Heart left ventricle (tissue), 16 donors: ENCODE measurements around the gene CHRNA3. TPM values are rescaled to one million over a fixed set of nuclear protein-coding genes. Genes with fewer than 3 reads are reported as not detected.

ENCODE experiments used
- ATAC-seq, 4 donors: fragments of 200-7000 bp; cut with Tn5 transposase; one replicate each; pipeline ENCODE4 v1.9.1; 2020 to 2022; ENCODE audit warnings: moderate library complexity in 4 of 4, mild to moderate bottlenecking in 3 of 4, moderate number of reproducible peaks in 1 of 4
- DNase-seq, 5 donors: peaks; one replicate each; pipeline ENCODE4 v3.0.0-alpha.2; 2020
- H3K27ac ChIP-seq, 12 donors: fragments of 200-600 bp; sonication (generic) in 4 of 12; one replicate each; pipeline versions ENCODE4 v1.5.0 to v1.8.0; 2016 to 2022; ENCODE audit warnings: mild to moderate bottlenecking in 2 of 12
- H3K27me3 ChIP-seq, 9 donors: fragments of 200-600 bp; sonication (generic) in 2 of 9; one replicate each; pipeline versions ENCODE4 v1.5.1 to v1.8.0; 2016 to 2022; ENCODE audit warnings: mild to moderate bottlenecking in 3 of 9
- H3K36me3 ChIP-seq, 9 donors: fragments of 200-600 bp; sonication (generic) in 2 of 9; one replicate each; pipeline versions ENCODE4 v1.5.0 to v1.8.0; 2018 to 2022; ENCODE audit warnings: mild to moderate bottlenecking in 2 of 9
- H3K4me1 ChIP-seq, 12 donors: fragments of 200-600 bp; sonication (generic) in 4 of 12; one replicate each; pipeline versions ENCODE4 v1.5.0 to v1.8.0; 2016 to 2022; ENCODE audit warnings: mild to moderate bottlenecking in 3 of 12
- H3K4me3 ChIP-seq, 12 donors: fragments of 200-600 bp; sonication (generic) in 4 of 12; one replicate each; pipeline versions ENCODE4 v1.5.0 to v1.8.0; 2017 to 2022; ENCODE audit warnings: mild to moderate bottlenecking in 9 of 12, moderate library complexity in 4 of 12
- H3K9me3 ChIP-seq, 12 donors: fragments of 200-600 bp; sonication (generic) in 4 of 12; one replicate each; pipeline versions ENCODE4 v1.5.0 to v1.8.0; 2016 to 2022; ENCODE audit warnings: mild to moderate bottlenecking in 1 of 12
- POLR2A ChIP-seq, 2 donors: fragments of 450-650 bp; IDR thresholded peaks; one replicate each; pipeline ENCODE4 v1.6.1; 2017; ENCODE audit warnings: antibody characterized with exemption in 2 of 2, mild to moderate bottlenecking in 2 of 2, moderate library complexity in 2 of 2
- WGBS, 4 donors: extraction: QIAGEN DNeasy Blood & Tissue Kit in 2 of 4; methylation state at CpG; one replicate each; pipeline versions ENCODE4 v1.1.5 to v1.1.7; 2013 to 2018; 5-methylcytosine and 5-hydroxymethylcytosine counted together
- intact Hi-C, 10 donors: fragments of 100-400 bp; cut with DNase I; formaldehyde crosslinking; loops; one replicate each; pipeline versions ENCODE4 v1.11.1 to v1.14.2; 2022
- polyA plus RNA-seq, 2 donors: library from polyadenylated mRNA; stranded (reverse); fragments of 200-250 nt; gene quantifications; one replicate each; pipeline ENCODE4 v1.2.3, GENCODE V29; 2013
- total RNA-seq, 9 donors: library from RNA; depleted of rRNA in 2 of 9; stranded (reverse); fragments of >200 nt in 2 of 9; fragmentation: NEBNext Ultra II Directional in 3 of 9; extraction: Animal tissue kit (Norgen Biotek cat#: 25700) in 3 of 9; gene quantifications; one replicate each; pipeline versions ENCODE4 v1.1.0 to v1.2.4, GENCODE V29; 2016 to 2023
- TF ChIP-seq, protein P1 (sequence below), 12 donors: fragments of 200-600 bp; sonication (generic) in 4 of 12; IDR thresholded peaks; one replicate each; pipeline versions ENCODE4 v1.5.0 to v1.8.0; 2018 to 2022; ENCODE audit warnings: antibody characterized with exemption in 12 of 12, mild to moderate bottlenecking in 5 of 12
- donor health status: ischemic (EF 13 %, LVEDD 7.1; RV severe dilation, severe dysfunction).
- donor health status: healthy with polysubstance abuse.
- donor health status: DM: no; HTN: yes; CAD: no.
- donor health status: DM: no; HTN: no; CAD: no.
- donor health status: ischemic (EF 25% LVEDD 6.9; RV normal size, moderate dysfunction).
- donor health status: ischemic (EF 25% LVEDD 5.7; RV mildly dilated, moderate dysfunction).
- donor health status: healthy.
- donor health status: DM: yes; HTN: yes; CAD: no.
- donor health status: ischemic (EF 35%, LVEDD 5.7; RV mildly dilated, moderate dysfunction).
- donor health status: nonischemic (EF 11% LVEDD 7.7; RV severe dilation, severe dysfunction).
- donor health status: DM: yes; HTN: yes; CAD: no.
- donor health status: PGD.
- donor health status: ischemic (EF 29% LVEDD 5.4; RV normal size, mild dysfunction).
- donor health status: nonischemic (EF 23%, LVEDD 6.1; RV moderate dilation, normal function).

Gene CHRNA3
- total and polyA plus RNA-seq, 11 donors: 0.06 to 6.9 (median 0.30) TPM; not detected in 4

DNA sequence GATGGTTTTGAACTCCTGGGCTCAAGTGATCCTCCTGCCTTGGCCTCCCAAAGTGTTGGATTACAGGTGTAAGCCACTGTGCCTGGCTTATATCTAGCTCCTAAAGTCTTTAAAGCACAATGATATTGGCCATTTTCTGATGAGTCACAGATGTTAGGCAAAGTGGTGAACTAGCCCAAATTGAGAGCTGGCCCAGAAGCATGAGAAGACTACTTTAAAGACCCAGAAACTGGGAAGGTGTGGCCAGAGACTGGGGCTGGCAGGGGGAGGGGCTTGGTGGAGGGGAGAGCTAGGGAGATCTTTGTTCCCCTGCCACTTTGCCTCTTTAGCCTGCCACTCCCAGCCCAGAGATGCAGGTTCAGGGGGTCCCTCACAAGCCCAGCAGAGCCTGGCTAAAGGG is 21.6 kb downstream of the CHRNA3 start:
- Histone ChIP-seq H3K27ac (no peak overlapping the region), H3K4me3 (no peak overlapping the region), H3K36me3 (no peaks in the 10 kb centered on the region), H3K27me3 (no peaks in the 10 kb centered on the region), H3K9me3 (no peaks in the 10 kb centered on the region), H3K4me1 (no peaks in the 10 kb centered on the region)
- no peak for ATAC-seq
- intact Hi-C loops: no loop called here
- no peak for TF ChIP-seq POLR2A (IDR thresholded peaks at IDR 0.05)
- TF ChIP-seq, protein P1, sequence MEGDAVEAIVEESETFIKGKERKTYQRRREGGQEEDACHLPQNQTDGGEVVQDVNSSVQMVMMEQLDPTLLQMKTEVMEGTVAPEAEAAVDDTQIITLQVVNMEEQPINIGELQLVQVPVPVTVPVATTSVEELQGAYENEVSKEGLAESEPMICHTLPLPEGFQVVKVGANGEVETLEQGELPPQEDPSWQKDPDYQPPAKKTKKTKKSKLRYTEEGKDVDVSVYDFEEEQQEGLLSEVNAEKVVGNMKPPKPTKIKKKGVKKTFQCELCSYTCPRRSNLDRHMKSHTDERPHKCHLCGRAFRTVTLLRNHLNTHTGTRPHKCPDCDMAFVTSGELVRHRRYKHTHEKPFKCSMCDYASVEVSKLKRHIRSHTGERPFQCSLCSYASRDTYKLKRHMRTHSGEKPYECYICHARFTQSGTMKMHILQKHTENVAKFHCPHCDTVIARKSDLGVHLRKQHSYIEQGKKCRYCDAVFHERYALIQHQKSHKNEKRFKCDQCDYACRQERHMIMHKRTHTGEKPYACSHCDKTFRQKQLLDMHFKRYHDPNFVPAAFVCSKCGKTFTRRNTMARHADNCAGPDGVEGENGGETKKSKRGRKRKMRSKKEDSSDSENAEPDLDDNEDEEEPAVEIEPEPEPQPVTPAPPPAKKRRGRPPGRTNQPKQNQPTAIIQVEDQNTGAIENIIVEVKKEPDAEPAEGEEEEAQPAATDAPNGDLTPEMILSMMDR (IDR thresholded peaks at IDR 0.05): no peak
- no peak for DNase-seq

DNA sequence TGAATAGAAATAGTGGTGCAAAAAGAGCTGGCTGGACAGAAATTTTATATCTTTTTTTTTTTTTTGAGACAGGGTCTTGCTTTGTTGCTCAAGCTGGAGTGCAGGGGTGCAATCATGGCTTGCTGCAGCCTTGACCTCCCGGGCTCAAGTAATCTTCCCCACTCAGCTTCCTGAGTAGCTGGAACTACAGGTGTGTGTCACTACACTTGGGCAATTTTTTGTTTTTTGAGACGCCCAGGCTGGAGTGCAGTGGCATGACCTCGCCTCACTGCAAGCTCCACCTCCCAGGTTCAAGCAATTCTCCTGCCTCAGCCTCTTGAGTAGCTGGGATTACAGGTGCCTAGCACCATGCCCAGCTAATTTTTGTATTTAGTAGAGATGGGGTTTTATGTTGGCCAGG is 22.4 kb downstream of the CHRNA3 start:
- H3K36me3 ChIP-seq: no peaks in the 10 kb centered on the region
- no peak for ATAC-seq
- no peak for TF ChIP-seq POLR2A (IDR thresholded peaks at IDR 0.05)
- TF ChIP-seq, protein P1 (IDR thresholded peaks at IDR 0.05): no peak

DNA sequence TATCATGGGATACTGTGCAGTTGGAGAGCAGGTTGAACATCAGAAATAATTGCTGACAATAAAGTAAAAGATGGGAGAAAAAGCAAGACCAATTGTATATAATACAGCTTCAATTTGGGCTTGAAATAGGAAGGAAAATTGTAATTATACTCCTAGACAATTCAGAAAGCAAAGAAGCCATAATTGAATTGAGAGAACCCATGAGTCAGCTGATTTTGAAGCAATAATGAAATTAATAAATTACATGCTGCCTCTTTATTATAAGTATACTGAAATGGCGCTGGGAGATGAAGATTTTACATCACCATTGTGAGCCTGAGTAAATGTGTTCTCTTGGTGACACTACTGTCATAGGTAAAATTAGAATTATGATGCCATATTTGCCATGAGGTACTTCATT is 23.2 kb downstream of the CHRNA3 start:
- no peaks in the 10 kb centered on the region for H3K27me3 ChIP-seq
- no peaks in the 10 kb centered on the region for H3K9me3 ChIP-seq
- H3K4me3 ChIP-seq: no peak overlapping the region
- H3K27ac ChIP-seq: no peak overlapping the region
- DNase-seq: no peak
- no peaks in the 10 kb centered on the region for H3K4me1 ChIP-seq
- H3K36me3 ChIP-seq: no peaks in the 10 kb centered on the region
- no peak for ATAC-seq
- intact Hi-C loops: no loop called here
- TF ChIP-seq POLR2A (IDR thresholded peaks at IDR 0.05): no peak
- TF ChIP-seq, protein P1 (IDR thresholded peaks at IDR 0.05): no peak
- WGBS, 4 donors: 93 to 98% (median 97%) methylated on average over 1 of the region's 1 CpG

More for the DNA sequence above, 22.4 kb downstream of the CHRNA3 start:
- H3K4me3 ChIP-seq: no peak overlapping the region
- 76 to 90% (median 81%) methylated on average over 3 of the region's 3 CpGs for WGBS, 4 donors
- H3K9me3 ChIP-seq: no peaks in the 10 kb centered on the region
- H3K27ac ChIP-seq: no peak overlapping the region
- intact Hi-C loops: no loop called here
- no peaks in the 10 kb centered on the region for H3K4me1 ChIP-seq
- DNase-seq: no peak
- no peaks in the 10 kb centered on the region for H3K27me3 ChIP-seq

DNA sequence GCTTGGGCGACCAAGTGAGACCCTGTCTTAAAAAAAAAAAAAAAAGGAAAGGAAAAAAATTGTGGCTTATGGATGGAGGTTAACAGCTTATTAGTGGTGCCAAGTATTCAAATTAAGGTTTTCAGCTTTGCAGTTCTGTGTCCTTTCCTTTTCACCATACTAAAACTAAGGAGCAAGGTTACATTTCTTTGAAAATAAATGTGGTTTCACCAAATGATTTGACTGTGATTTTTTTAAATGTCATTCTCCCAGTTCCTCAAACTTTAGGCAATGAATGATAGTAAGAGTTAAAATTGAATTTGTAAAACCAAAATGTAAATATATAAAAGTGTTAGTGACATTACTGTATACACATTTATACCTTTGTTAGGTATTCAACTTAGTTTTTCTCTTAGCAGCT is 45.9 kb downstream of the CHRNA3 start:
- Histone ChIP-seq H3K27me3 (peaks cover 0 to 4% (median 0%) of the 10 kb centered on the region in 9 donors), H3K4me1 (peaks cover 0 to 2% (median 0%) of the 10 kb centered on the region in 12 donors), H3K27ac (no peak overlapping the region), H3K36me3 (no peaks in the 10 kb centered on the region), H3K4me3 (no peak overlapping the region), H3K9me3 (no peaks in the 10 kb centered on the region)
- intact Hi-C loops: no loop called here
- ATAC-seq (no peak), DNase-seq (no peak)
- 87 to 95% (median 91%) methylated on average over 1 of the region's 1 CpG for WGBS, 4 donors
- TF ChIP-seq POLR2A (IDR thresholded peaks at IDR 0.05): no peak
- TF ChIP-seq, protein P1 (IDR thresholded peaks at IDR 0.05): no peak
